ENCODE data around the gene STX5. TPM values are rescaled to one million over a fixed set of nuclear protein-coding genes. Genes with fewer than 3 reads are reported as not detected.

Gene STX5
- total and polyA plus RNA-seq, 9 of the 15 experiments (the other 6 are each of a cell fraction or from before 2014, with no cell fraction given), result 2.8 to 28.6 (median 23.7) TPM

DNA sequence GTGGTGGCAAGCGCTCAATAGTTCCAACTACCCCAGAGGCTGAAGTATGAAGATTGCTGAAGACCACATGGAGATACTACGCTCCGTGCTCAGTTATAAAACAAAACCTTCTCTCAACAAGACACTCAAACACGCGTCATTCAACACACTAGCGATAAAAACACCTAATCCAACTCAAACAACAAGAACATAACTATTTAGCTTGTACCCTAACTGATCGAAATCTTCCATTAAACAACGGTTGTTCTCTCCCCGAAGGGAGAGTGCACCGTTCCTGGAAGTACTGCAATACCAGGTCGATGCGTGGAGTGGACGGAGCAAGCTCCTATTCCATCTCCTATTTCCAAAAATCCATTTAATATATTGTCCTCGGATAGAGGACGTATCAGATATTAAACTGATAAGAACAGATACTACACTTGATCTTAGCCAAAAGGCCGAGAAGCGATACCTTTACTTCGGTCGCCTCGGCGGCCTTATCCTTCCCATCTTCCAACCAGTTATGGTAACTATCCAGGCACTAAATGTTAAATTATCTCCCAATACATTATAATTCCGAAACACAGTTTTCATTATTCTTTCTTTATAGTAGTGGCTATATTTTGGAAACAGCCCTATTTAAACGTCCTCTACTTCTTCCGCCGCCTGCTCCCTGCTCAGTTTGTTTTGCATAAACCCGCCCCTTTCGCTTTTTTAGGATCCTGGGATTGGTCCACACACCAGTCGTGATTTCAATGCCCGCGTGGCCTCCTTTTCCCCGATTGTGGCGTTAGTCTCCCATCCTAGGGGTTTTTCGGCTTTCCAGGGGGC lies 9.7 kb upstream of the STX5 start (continued):
- TF ChIP-seq ZNF280B (CRISPR knock-in tag; IDR thresholded peaks at IDR 0.05) (peak; percentile 99), BCL6 (CRISPR knock-in tag; IDR thresholded peaks at IDR 0.05) (peak; percentile 94), PHB (CRISPR knock-in tag; IDR thresholded peaks at IDR 0.05) (peak; percentile 100), STAT6 (CRISPR knock-in tag; IDR thresholded peaks at IDR 0.05) (0 out of 2 replicates have a peak, but pooled peaks have one; percentile 26), FOSL1 (tag; conservative IDR thresholded peaks at IDR 0.05) (peak; percentile 90), MITF (IDR thresholded peaks at IDR 0.05) (0 out of 2 replicates have a peak, but pooled peaks have one; percentile 66), TGIF2 (CRISPR knock-in tag; IDR thresholded peaks at IDR 0.05) (0 out of 2 replicates have a peak, but pooled peaks have one; percentile 49), HDAC1 (IDR thresholded peaks at IDR 0.05) (peak; percentile 80 to 91), CREB5 (CRISPR knock-in tag; IDR thresholded peaks at IDR 0.05) (peak; percentile 99), NUFIP1 (IDR thresholded peaks at IDR 0.05; ENCODE audit: partially characterized antibody) (peak; percentile 99), CSDE1 (IDR thresholded peaks at IDR 0.05) (peak in 1 of 2 experiments; percentile 100; a peak in 2 of 4 replicates), TBL1XR1 (IDR thresholded peaks at IDR 0.05; ENCODE audit: low read length in 2 of 2) (peak; percentile 86 to 95), TARDBP (IDR thresholded peaks at IDR 0.05) (peak; percentile 98), ZNF766 (CRISPR knock-in tag; conservative IDR thresholded peaks at IDR 0.05) (peak; percentile 78)
- TF ChIP-seq, protein P1, sequence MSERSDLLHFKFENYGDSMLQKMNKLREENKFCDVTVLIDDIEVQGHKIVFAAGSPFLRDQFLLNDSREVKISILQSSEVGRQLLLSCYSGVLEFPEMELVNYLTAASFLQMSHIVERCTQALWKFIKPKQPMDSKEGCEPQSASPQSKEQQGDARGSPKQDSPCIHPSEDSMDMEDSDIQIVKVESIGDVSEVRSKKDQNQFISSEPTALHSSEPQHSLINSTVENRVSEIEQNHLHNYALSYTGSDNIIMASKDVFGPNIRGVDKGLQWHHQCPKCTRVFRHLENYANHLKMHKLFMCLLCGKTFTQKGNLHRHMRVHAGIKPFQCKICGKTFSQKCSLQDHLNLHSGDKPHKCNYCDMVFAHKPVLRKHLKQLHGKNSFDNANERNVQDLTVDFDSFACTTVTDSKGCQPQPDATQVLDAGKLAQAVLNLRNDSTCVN (CRISPR knock-in tag; IDR thresholded peaks at IDR 0.05), result peak; percentile 100
- TF ChIP-seq, protein P2, sequence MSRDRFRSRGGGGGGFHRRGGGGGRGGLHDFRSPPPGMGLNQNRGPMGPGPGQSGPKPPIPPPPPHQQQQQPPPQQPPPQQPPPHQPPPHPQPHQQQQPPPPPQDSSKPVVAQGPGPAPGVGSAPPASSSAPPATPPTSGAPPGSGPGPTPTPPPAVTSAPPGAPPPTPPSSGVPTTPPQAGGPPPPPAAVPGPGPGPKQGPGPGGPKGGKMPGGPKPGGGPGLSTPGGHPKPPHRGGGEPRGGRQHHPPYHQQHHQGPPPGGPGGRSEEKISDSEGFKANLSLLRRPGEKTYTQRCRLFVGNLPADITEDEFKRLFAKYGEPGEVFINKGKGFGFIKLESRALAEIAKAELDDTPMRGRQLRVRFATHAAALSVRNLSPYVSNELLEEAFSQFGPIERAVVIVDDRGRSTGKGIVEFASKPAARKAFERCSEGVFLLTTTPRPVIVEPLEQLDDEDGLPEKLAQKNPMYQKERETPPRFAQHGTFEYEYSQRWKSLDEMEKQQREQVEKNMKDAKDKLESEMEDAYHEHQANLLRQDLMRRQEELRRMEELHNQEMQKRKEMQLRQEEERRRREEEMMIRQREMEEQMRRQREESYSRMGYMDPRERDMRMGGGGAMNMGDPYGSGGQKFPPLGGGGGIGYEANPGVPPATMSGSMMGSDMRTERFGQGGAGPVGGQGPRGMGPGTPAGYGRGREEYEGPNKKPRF (IDR thresholded peaks at IDR 0.05; ENCODE audit: low read depth, low read length), result peak; percentile 3; the same call in 1 of the 2 replicates

Measured in K562 (cell line).